K562 (cell line): ENCODE data around the gene ZDHHC8. TPM values are rescaled to one million over a fixed set of nuclear protein-coding genes. Genes with fewer than 3 reads are reported as not detected.

ENCODE experiments used
- ATAC-seq: fragments of 200-7000 bp; cut with Tn5 transposase; 3 replicates; pipeline ENCODE4 v1.9.1; 2020; ENCODE audit warnings: moderate library complexity
- BruUV-seq: library from RNA; stranded (reverse); fragments of 400-500 nt; replicated peaks from 2 replicates; lab custom pipeline; 2021; lab: Mats Ljungman, UMichigan
- CTCF ChIA-PET: fragments of 300-600 bp; formaldehyde crosslinking; extraction: SDS; loops from one replicate; lab custom pipeline; 2021; ENCODE audit warnings: low intra/inter-chr PET ratio; lab: Yijun Ruan, JAX
- POLR2A ChIA-PET: fragments of 300-600, 350-650 bp; sonication (Branson Sonifier 250); formaldehyde crosslinking; extraction: SDS; loops from one replicate; lab custom pipeline; 2021; ENCODE audit warnings: antibody characterized with exemption, inconsistent platforms; lab: Yijun Ruan, JAX
- DNase-seq, 4 experiments: peaks; one replicate each; pipeline versions ENCODE4 v3.0.0 to v3.0.0-alpha.2; 2011 to 2018; ENCODE audit warnings: low spot score in 3 of 4, mixed read lengths in 3 of 4; ENCODE audit errors: extremely low read depth in 1 of 4
- FAIRE-seq: peaks from 2 replicates; lab custom pipeline; 2011; peaks lifted over from hg19 to GRCh38; lab: Jason Lieb, UNC
- H2AFZ ChIP-seq: 2 replicates; pipeline ENCODE4 v1.6.0; 2011; ENCODE audit warnings: low read depth, low read length, control low read depth, inconsistent platforms
- H3K27ac ChIP-seq: fragments of 200-600 bp; 3 replicates; pipeline ENCODE4 v1.8.0; 2011; ENCODE audit warnings: low read depth, mild to moderate bottlenecking, control low read depth, inconsistent platforms, low read length, moderate library complexity, mixed read lengths; ENCODE audit errors: extremely low read depth
- H3K27me3 ChIP-seq, 2 experiments: fragments of 300-600 bp in 1 of 2; 2 replicates in 1 of 2; 3 replicates in 1 of 2; pipeline versions ENCODE4 v1.6.0 to v1.8.0; 2011; ENCODE audit warnings: inconsistent platforms in 2 of 2, low read length in 2 of 2, mild to moderate bottlenecking in 1 of 2, mixed read lengths in 1 of 2, moderate library complexity in 1 of 2; ENCODE audit not compliant: control insufficient read depth in 2 of 2, insufficient read depth in 2 of 2
- H3K36me3 ChIP-seq: fragments of 300-600 bp; 3 replicates; pipeline ENCODE4 v1.8.0; 2011; ENCODE audit warnings: mild to moderate bottlenecking, low read length, inconsistent platforms; ENCODE audit not compliant: control insufficient read depth, insufficient read depth
- H3K4me1 ChIP-seq, 2 experiments: fragments of 200-600 bp in 1 of 2; replicated peaks in 1 of 2; 2 replicates in 1 of 2; 3 replicates in 1 of 2; pipeline versions ENCODE4 v1.5.1 to v1.8.0; 2011; ENCODE audit warnings: inconsistent platforms in 2 of 2, low read length in 2 of 2, mild to moderate bottlenecking in 1 of 2, mixed read lengths in 1 of 2, moderate library complexity in 1 of 2; ENCODE audit not compliant: control insufficient read depth in 2 of 2, insufficient read depth in 2 of 2
- H3K4me2 ChIP-seq: 2 replicates; pipeline ENCODE4 v1.6.1; 2011; ENCODE audit warnings: low read length, control low read depth, inconsistent platforms, mixed read lengths; ENCODE audit not compliant: insufficient read depth
- H3K4me3 ChIP-seq: fragments of 200-600 bp; sonication (generic), shearing (Covaris generic); 2 replicates; pipeline ENCODE4 v1.5.1; 2016; ENCODE audit warnings: control low read depth, inconsistent platforms
- H3K79me2 ChIP-seq: fragments of 200-600 bp; 3 replicates; pipeline ENCODE4 v1.8.0; 2011; ENCODE audit warnings: low read length, inconsistent platforms; ENCODE audit not compliant: control insufficient read depth, insufficient read depth
- H3K9ac ChIP-seq, 2 experiments: 2 replicates each; pipeline versions ENCODE4 v1.6.0 to v1.6.1; 2011; ENCODE audit warnings: low read depth in 2 of 2, low read length in 2 of 2, control low read depth in 1 of 2, inconsistent platforms in 1 of 2, mild to moderate bottlenecking in 1 of 2, mixed read lengths in 1 of 2; ENCODE audit not compliant: insufficient read depth in 1 of 2
- H3K9me1 ChIP-seq: one replicate; pipeline ENCODE4 v1.6.0; 2011; ENCODE audit warnings: inconsistent platforms, mild to moderate bottlenecking, low read length, moderate library complexity; ENCODE audit not compliant: control insufficient read depth, insufficient read depth
- H3K9me3 ChIP-seq: replicated peaks from 2 replicates; pipeline ENCODE4 v1.5.1; 2011; ENCODE audit warnings: low read depth, low read length, inconsistent platforms; ENCODE audit not compliant: control insufficient read depth, insufficient read depth
- H4K20me1 ChIP-seq: replicated peaks from 2 replicates; pipeline ENCODE4 v1.6.1; 2011; ENCODE audit warnings: low read length, inconsistent platforms, mixed read lengths; ENCODE audit not compliant: control insufficient read depth, insufficient read depth
- ESRRB ChIP-seq: fragments of 250-450 bp; sonication (Bioruptor Pico); IDR thresholded peaks from 2 replicates; pipeline ENCODE4 v1.5.0; 2020; ENCODE audit warnings: mild to moderate bottlenecking, moderate library complexity, borderline replicate concordance
- MYC ChIP-seq, 2 experiments: fragments of 250-450 bp in 1 of 2; sonication (Bioruptor Pico) in 1 of 2; IDR thresholded peaks; 2 replicates each; pipeline versions ENCODE4 v1.5.1 to v1.6.1; 2012 to 2021; ENCODE audit warnings: low read depth in 2 of 2, borderline replicate concordance in 1 of 2, improper control_type of control experiment in 1 of 2, low read length in 1 of 2, mild to moderate bottlenecking in 1 of 2, moderate library complexity in 1 of 2
- NFIC ChIP-seq: fragments of 450-650 bp; IDR thresholded peaks from 2 replicates; pipeline ENCODE4 v1.6.1; 2017; ENCODE audit warnings: mild to moderate bottlenecking, inconsistent platforms
- PML ChIP-seq: IDR thresholded peaks from 2 replicates; pipeline ENCODE4 v1.6.1; 2012; ENCODE audit warnings: low read length, inconsistent platforms
- POLR2AphosphoS5 ChIP-seq: IDR thresholded peaks from 2 replicates; pipeline ENCODE4 v1.6.1; 2011; ENCODE audit warnings: mild to moderate bottlenecking, low read depth, low read length, moderate library complexity; ENCODE audit not compliant: control insufficient read depth, insufficient read depth
- RHOXF2B ChIP-seq: fragments of 250-450 bp; sonication (Bioruptor Pico); conservative IDR thresholded peaks from 2 replicates; pipeline ENCODE4 v1.5.1; 2021
- ZNF175 ChIP-seq: fragments of 200-800 bp; sonication (Bioruptor generic); IDR thresholded peaks from 2 replicates; pipeline ENCODE4 v1.6.1; 2016; ENCODE audit warnings: low read depth, mild to moderate bottlenecking, missing genetic modification characterization, missing compliant biosample characterization
- ZNF586 ChIP-seq: fragments of 450-650 bp; formaldehyde crosslinking; conservative IDR thresholded peaks from 2 replicates; pipeline ENCODE4 v1.4.0; 2020; ENCODE audit warnings: mild to moderate bottlenecking, moderate library complexity
- ZNF699 ChIP-seq: fragments of 250-450 bp; sonication (Bioruptor Pico); IDR thresholded peaks from 2 replicates; pipeline ENCODE4 v1.8.0; 2021; ENCODE audit warnings: mild to moderate bottlenecking, moderate library complexity; ENCODE audit not compliant: insufficient replicate concordance
- ZNF707 ChIP-seq: fragments of 250-450 bp; sonication (Bioruptor Pico); conservative IDR thresholded peaks from 2 replicates; pipeline ENCODE4 v1.8.0; 2022; ENCODE audit warnings: inconsistent platforms, mild to moderate bottlenecking, moderate library complexity
- WGBS: fragments of 100-300 bp; shearing (Covaris generic); methylation state at CpG from one replicate; pipeline ENCODE4 v1.1.6; 2016; ENCODE audit warnings: low coverage, mixed read lengths; ENCODE audit not compliant: insufficient coverage; ENCODE audit errors: missing lambda C conversion rate; 5-methylcytosine and 5-hydroxymethylcytosine counted together
- in situ Hi-C: fragments of 300-500 bp; cut with MboI; formaldehyde crosslinking; loops from 4 replicates; pipeline ENCODE4 v1.15.0; 2018; ENCODE audit warnings: inconsistent platforms, mixed read lengths
- intact Hi-C: fragments of 100-400 bp; cut with micrococcal nuclease; formaldehyde crosslinking; loops from 2 replicates; pipeline ENCODE4 v1.14.2; 2022
- polyA plus RNA-seq, 8 experiments: library from polyadenylated mRNA; depleted of rRNA in 4 of 8; stranded (reverse) in 5 of 8; unstranded in 3 of 8; fragments of >200 nt; fragmentation: Nextera tagmentation in 2 of 8; fragmentation: Illumina TruSeq in 1 of 8; extraction: Ambion mirVana in 2 of 8; extraction: Trizol in 1 of 8; gene quantifications; 2 replicates each; pipeline versions ENCODE4 v1.2.1 to v1.2.3, GENCODE V29; 2011 to 2014; ENCODE audit warnings: inconsistent platforms in 1 of 8, missing spikeins in 1 of 8
- total RNA-seq, 7 experiments: library from RNA; depleted of rRNA in 6 of 7; stranded (reverse); fragments of >200 nt in 6 of 7; fragmentation: Illumina TruSeq in 2 of 7; extraction: Trizol in 2 of 7; gene quantifications; 2 replicates each; pipeline versions ENCODE4 v1.2.1 to v1.2.3, GENCODE V29; 2011 to 2021; ENCODE audit warnings: low replicate concordance in 1 of 7
- TF ChIP-seq, protein P1 (sequence below), 2 experiments: IDR thresholded peaks; 2 replicates each; pipeline ENCODE4 v1.6.1; 2011; ENCODE audit warnings: borderline replicate concordance in 1 of 2, control low read depth in 1 of 2, low read depth in 1 of 2, low read length in 1 of 2, mild to moderate bottlenecking in 1 of 2, mixed read lengths in 1 of 2, moderate library complexity in 1 of 2; ENCODE audit not compliant: insufficient read depth in 1 of 2, insufficient read length in 1 of 2, poor library complexity in 1 of 2, severe bottlenecking in 1 of 2; ENCODE audit errors: extremely low read depth in 1 of 2
- TF ChIP-seq, protein P2 (sequence below), 2 experiments: fragments of 200-800 bp in 1 of 2; sonication (Bioruptor generic) in 1 of 2; sonication (generic) in 1 of 2; formaldehyde crosslinking in 1 of 2; IDR thresholded peaks in 1 of 2; conservative IDR thresholded peaks in 1 of 2; 2 replicates each; pipeline versions ENCODE4 v1.5.0 to v1.6.1; 2016 to 2020; ENCODE audit warnings: missing compliant biosample characterization in 1 of 2, missing genetic modification characterization in 1 of 2, missing genetic modification reagents in 1 of 2
- TF ChIP-seq, protein P3 (sequence below), 2 experiments: fragments of 450-650 bp in 1 of 2; sonication (generic) in 1 of 2; formaldehyde crosslinking; conservative IDR thresholded peaks; 2 replicates each; pipeline versions ENCODE4 v1.4.0 to v1.8.1; 2020 to 2022; ENCODE audit warnings: mild to moderate bottlenecking in 1 of 2, missing genetic modification reagents in 1 of 2

ZDHHC8 gene
- total and polyA plus RNA-seq, 9 of the 15 experiments (the other 6 are each of a cell fraction or from before 2014, with no cell fraction given) = 0.04 to 109 (median 16.4) TPM

DNA sequence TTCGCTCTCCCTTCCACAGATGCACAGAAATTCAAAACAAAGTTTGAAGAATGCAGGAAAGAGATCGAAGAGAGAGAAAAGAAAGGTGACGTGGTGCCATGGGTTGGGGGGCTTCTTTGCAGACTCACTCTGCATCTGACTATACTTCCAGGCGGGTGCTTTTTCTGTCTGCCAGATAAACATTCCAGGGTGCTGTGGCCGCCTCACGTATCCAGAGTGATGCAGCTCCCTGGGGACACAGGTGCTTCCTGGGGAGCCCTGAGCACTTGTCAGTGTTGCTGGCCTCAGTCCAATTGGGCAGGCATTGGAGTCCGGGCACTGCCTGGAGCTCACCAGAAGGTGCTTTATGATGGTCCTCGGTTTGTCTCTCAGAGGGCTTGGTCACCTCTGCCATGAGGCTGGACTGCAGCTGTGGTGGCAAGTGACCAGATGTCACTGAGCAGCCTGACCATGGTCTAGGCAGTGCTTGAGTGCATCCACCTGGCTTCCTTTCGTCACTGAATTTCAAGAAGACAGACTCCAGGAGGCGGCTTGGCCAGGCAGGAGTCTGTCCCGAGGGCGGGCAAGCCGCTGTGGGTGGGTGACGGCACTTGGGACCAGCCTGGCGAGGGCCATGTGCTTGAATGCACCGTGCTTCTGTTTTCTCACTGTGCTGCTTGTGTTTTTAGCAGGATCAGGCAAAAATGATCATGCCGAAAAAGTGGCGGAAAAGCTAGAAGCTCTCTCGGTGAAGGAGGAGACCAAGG lies 5.1 kb upstream of the ZDHHC8 start:
- no peak for ATAC-seq
- Histone ChIP-seq H3K4me3 (no peak overlapping the region), H3K9me1 (peaks cover 4% of the 10 kb centered on the region), H3K9me3 (no peaks in the 10 kb centered on the region), H3K36me3 (peaks cover 68% of the 10 kb centered on the region), H3K27me3 (no peaks in the 10 kb centered on the region), H4K20me1 (peaks cover 79% of the 10 kb centered on the region), H3K27ac (no peak overlapping the region), H3K9ac (peak overlapping the region in 1 of 2 experiments; percentile 38; a peak in 1 of 4 replicates), H3K79me2 (peaks cover 33% of the 10 kb centered on the region), H3K4me1 (peaks cover 3 to 75% of the 10 kb centered on the region in 2 experiments; a peak in 4 of 5 replicates), H3K4me2 (no peak overlapping the region), H2AFZ (no peak overlapping the region)
- BruUV-seq = no TSS peak
- ChIA-PET POLR2A (interaction anchor here (0.7 to 8.3 kb wide), 13 partner anchors 8 to 402 kb away, joined by 3 to 212 read pairs (median 5); partner anchors contain the start of genes CCDC188, RANBP1 and TRMT2A), CTCF (no interaction called here)
- in situ Hi-C loops = loop anchor here (5.0 kb wide), 1 partner anchor 154 kb away; no protein-coding TSS in a partner anchor
- 89% methylated on average over 19 of the region's 19 CpGs for WGBS
- no peak for DNase-seq
- peak; percentile 26 for FAIRE-seq
- intact Hi-C loops = no loop called here
- 0 out of 2 replicates have a peak, but pooled peaks have one; percentile 22 for TF ChIP-seq ZNF707 (CRISPR knock-in tag)
- TF ChIP-seq POLR2AphosphoS5 = peak; percentile 25; the same call in 1 of the 2 replicates
- TF ChIP-seq, protein P1, sequence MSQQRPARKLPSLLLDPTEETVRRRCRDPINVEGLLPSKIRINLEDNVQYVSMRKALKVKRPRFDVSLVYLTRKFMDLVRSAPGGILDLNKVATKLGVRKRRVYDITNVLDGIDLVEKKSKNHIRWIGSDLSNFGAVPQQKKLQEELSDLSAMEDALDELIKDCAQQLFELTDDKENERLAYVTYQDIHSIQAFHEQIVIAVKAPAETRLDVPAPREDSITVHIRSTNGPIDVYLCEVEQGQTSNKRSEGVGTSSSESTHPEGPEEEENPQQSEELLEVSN (IDR thresholded peaks at IDR 0.05; ENCODE audit: borderline replicate concordance in 1 of 2, extremely low read depth in 1 of 2, insufficient read depth in 1 of 2, insufficient read length in 1 of 2, low read depth in 1 of 2, low read length in 1 of 2, poor library complexity in 1 of 2, severe bottlenecking in 1 of 2) = no peak
- TF ChIP-seq ZNF586 (CRISPR knock-in tag) = no peak
- no peak for TF ChIP-seq ZNF175 (CRISPR knock-in tag)
- TF ChIP-seq RHOXF2B (CRISPR knock-in tag) = 0 out of 2 replicates have a peak, but pooled peaks have one; percentile 14
- TF ChIP-seq NFIC = 0 out of 2 replicates have a peak, but pooled peaks have one; percentile 4
- 0 out of 2 replicates have a peak, but pooled peaks have one; percentile 36 for TF ChIP-seq ESRRB (CRISPR knock-in tag)
- TF ChIP-seq PML = peak; percentile 32; the same call in 1 of the 2 replicates
- no peak for TF ChIP-seq MYC (IDR thresholded peaks at IDR 0.05; ENCODE audit: low read depth, low read length)
- no peak for TF ChIP-seq MYC (CRISPR knock-in tag; IDR thresholded peaks at IDR 0.05; ENCODE audit: borderline replicate concordance, low read depth)
- TF ChIP-seq, protein P2, sequence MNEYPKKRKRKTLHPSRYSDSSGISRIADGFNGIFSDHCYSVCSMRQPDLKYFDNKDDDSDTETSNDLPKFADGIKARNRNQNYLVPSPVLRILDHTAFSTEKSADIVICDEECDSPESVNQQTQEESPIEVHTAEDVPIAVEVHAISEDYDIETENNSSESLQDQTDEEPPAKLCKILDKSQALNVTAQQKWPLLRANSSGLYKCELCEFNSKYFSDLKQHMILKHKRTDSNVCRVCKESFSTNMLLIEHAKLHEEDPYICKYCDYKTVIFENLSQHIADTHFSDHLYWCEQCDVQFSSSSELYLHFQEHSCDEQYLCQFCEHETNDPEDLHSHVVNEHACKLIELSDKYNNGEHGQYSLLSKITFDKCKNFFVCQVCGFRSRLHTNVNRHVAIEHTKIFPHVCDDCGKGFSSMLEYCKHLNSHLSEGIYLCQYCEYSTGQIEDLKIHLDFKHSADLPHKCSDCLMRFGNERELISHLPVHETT (CRISPR knock-in tag; conservative IDR thresholded peaks at IDR 0.05 in 1 of 2, IDR thresholded peaks at IDR 0.05 in 1 of 2) = 0 out of 4 replicates have a peak, but pooled peaks of 1 of the 2 experiments have one; percentile 33
- TF ChIP-seq ZNF699 (CRISPR knock-in tag) = no peak
- TF ChIP-seq, protein P3, sequence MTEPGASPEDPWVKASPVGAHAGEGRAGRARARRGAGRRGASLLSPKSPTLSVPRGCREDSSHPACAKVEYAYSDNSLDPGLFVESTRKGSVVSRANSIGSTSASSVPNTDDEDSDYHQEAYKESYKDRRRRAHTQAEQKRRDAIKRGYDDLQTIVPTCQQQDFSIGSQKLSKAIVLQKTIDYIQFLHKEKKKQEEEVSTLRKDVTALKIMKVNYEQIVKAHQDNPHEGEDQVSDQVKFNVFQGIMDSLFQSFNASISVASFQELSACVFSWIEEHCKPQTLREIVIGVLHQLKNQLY (CRISPR knock-in tag; conservative IDR thresholded peaks at IDR 0.05) = 0 out of 4 replicates have a peak, but pooled peaks of 1 of the 2 experiments have one; percentile 55
